ENCODE measurements around the gene IL9R. TPM values are rescaled to one million over a fixed set of nuclear protein-coding genes. Genes with fewer than 3 reads are reported as not detected.

Gene IL9R, protein sequence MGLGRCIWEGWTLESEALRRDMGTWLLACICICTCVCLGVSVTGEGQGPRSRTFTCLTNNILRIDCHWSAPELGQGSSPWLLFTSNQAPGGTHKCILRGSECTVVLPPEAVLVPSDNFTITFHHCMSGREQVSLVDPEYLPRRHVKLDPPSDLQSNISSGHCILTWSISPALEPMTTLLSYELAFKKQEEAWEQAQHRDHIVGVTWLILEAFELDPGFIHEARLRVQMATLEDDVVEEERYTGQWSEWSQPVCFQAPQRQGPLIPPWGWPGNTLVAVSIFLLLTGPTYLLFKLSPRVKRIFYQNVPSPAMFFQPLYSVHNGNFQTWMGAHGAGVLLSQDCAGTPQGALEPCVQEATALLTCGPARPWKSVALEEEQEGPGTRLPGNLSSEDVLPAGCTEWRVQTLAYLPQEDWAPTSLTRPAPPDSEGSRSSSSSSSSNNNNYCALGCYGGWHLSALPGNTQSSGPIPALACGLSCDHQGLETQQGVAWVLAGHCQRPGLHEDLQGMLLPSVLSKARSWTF
- 0.12 TPM for total RNA-seq

GRCh38 chrX:155997436-155997835 is at the start of gene IL9R:
TSS of gene IL9R (plus strand) at chrX:155997696. CDS start at chrX:155997760, 64 bp downstream.

Other genes starting within 250 kb of the IL9R start
- gene VAMP7, start 116.4 kb upstream of the IL9R start, total RNA-seq, result 32.2 TPM